DND-41 (cell line): ENCODE results near the gene ATXN2L.
"Not testable (repeated sequence)": the region's sequence is repeated elsewhere in the genome, so short reads cannot be mapped to it uniquely, and the experiment has no call there.

Experiments
- ATAC-seq: fragments of 200-7000 bp; cut with Tn5 transposase; 3 replicates; pipeline ENCODE4 v1.9.1; 2021; ENCODE audit warnings: low read depth; ENCODE audit not compliant: insufficient read depth
- DNase-seq: peaks from one replicate; pipeline ENCODE4 v3.0.0-alpha.2; 2020
- H2AFZ ChIP-seq: 2 replicates; pipeline ENCODE4 v1.6.0; 2012; ENCODE audit warnings: low read depth, low read length
- H3K27ac ChIP-seq: 2 replicates; pipeline ENCODE4 v1.5.1; 2012; ENCODE audit warnings: low read length, inconsistent platforms
- H3K27me3 ChIP-seq: fragments of 200-600 bp; sonication (generic); 2 replicates; pipeline ENCODE4 v1.6.0; 2012; ENCODE audit warnings: low read length, mild to moderate bottlenecking, inconsistent platforms; ENCODE audit not compliant: insufficient read depth, poor library complexity
- H3K36me3 ChIP-seq: 2 replicates; pipeline ENCODE4 v1.5.1; 2012; ENCODE audit warnings: low read length, inconsistent platforms; ENCODE audit not compliant: insufficient read depth
- H3K4me1 ChIP-seq: 2 replicates; pipeline ENCODE4 v1.5.1; 2012; ENCODE audit warnings: mild to moderate bottlenecking, low read length; ENCODE audit not compliant: insufficient read depth
- H3K4me2 ChIP-seq: 2 replicates; pipeline ENCODE4 v1.6.0; 2012; ENCODE audit warnings: mild to moderate bottlenecking, moderate library complexity, low read length, inconsistent platforms; ENCODE audit not compliant: insufficient read depth
- H3K4me3 ChIP-seq, 2 experiments: fragments of 200-600 bp in 1 of 2; shearing (Covaris generic) in 1 of 2; 2 replicates each; pipeline ENCODE4 v1.5.1; 2012 to 2016; ENCODE audit warnings: inconsistent platforms in 2 of 2, low read length in 2 of 2, mild to moderate bottlenecking in 2 of 2, low read depth in 1 of 2, moderate library complexity in 1 of 2
- H3K79me2 ChIP-seq: 2 replicates; pipeline ENCODE4 v1.6.0; 2012; ENCODE audit warnings: low read length, inconsistent platforms; ENCODE audit not compliant: insufficient read depth
- H3K9ac ChIP-seq: 2 replicates; pipeline ENCODE4 v1.6.0; 2012; ENCODE audit warnings: low read depth, mild to moderate bottlenecking, inconsistent platforms, low read length, moderate library complexity
- H3K9me3 ChIP-seq: 2 replicates; pipeline ENCODE4 v1.5.1; 2012; ENCODE audit warnings: low read length, moderate library complexity, mild to moderate bottlenecking, inconsistent platforms; ENCODE audit not compliant: insufficient read depth, severe bottlenecking
- H4K20me1 ChIP-seq: 2 replicates; pipeline ENCODE4 v1.6.0; 2012; ENCODE audit warnings: low read length; ENCODE audit not compliant: insufficient read depth
- EZH2 ChIP-seq: IDR thresholded peaks from 3 replicates; pipeline ENCODE4 v1.6.1; 2012; ENCODE audit warnings: borderline replicate concordance, low read depth, mild to moderate bottlenecking, moderate library complexity, low read length, inconsistent platforms; ENCODE audit not compliant: severe bottlenecking
- TF ChIP-seq, protein P1 (sequence below): IDR thresholded peaks from 2 replicates; pipeline ENCODE4 v1.5.1; 2012; ENCODE audit warnings: borderline replicate concordance, low read length, moderate library complexity, mild to moderate bottlenecking; ENCODE audit not compliant: poor library complexity, severe bottlenecking; ENCODE audit errors: extremely low read depth

ATXN2L gene

GRCh38 chr16:28866454-28866804, 43.6 kb downstream of the ATXN2L start:
- no peak for DNase-seq
- peaks cover 59% of the 10 kb centered on the region for H3K79me2 ChIP-seq

GRCh38 chr16:28867241-28867640, 44.4 kb downstream of the ATXN2L start:
- TF ChIP-seq EZH2: no peak
- TF ChIP-seq, protein P1, sequence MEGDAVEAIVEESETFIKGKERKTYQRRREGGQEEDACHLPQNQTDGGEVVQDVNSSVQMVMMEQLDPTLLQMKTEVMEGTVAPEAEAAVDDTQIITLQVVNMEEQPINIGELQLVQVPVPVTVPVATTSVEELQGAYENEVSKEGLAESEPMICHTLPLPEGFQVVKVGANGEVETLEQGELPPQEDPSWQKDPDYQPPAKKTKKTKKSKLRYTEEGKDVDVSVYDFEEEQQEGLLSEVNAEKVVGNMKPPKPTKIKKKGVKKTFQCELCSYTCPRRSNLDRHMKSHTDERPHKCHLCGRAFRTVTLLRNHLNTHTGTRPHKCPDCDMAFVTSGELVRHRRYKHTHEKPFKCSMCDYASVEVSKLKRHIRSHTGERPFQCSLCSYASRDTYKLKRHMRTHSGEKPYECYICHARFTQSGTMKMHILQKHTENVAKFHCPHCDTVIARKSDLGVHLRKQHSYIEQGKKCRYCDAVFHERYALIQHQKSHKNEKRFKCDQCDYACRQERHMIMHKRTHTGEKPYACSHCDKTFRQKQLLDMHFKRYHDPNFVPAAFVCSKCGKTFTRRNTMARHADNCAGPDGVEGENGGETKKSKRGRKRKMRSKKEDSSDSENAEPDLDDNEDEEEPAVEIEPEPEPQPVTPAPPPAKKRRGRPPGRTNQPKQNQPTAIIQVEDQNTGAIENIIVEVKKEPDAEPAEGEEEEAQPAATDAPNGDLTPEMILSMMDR: no peak
- Histone ChIP-seq H2AFZ (no peak overlapping the region), H3K4me2 (no peak overlapping the region), H3K9ac (0 out of 2 replicates have a peak overlapping the region, but pooled peaks have one; percentile 1), H3K4me3 (no peak overlapping the region), H3K79me2 (peaks cover 53% of the 10 kb centered on the region), H4K20me1 (peaks cover 15% of the 10 kb centered on the region; the same call in 1 of the 2 replicates), H3K27ac (no peak overlapping the region), H3K9me3 (no peaks in the 10 kb centered on the region), H3K4me1 (peaks cover 23% of the 10 kb centered on the region), H3K27me3 (no peaks in the 10 kb centered on the region), H3K36me3 (peaks cover 60% of the 10 kb centered on the region)
- ATAC-seq (no peak), DNase-seq (no peak)

More at GRCh38 chr16:28866454-28866804, 43.6 kb downstream of the ATXN2L start:
- H3K4me3 ChIP-seq: no peak overlapping the region
- peaks cover 28% of the 10 kb centered on the region for H3K4me1 ChIP-seq
- H3K4me2 ChIP-seq: no peak overlapping the region
- no peaks in the 10 kb centered on the region for H3K9me3 ChIP-seq
- H3K36me3 ChIP-seq: peaks cover 52% of the 10 kb centered on the region
- H4K20me1 ChIP-seq: peaks cover 11% of the 10 kb centered on the region; the same call in 1 of the 2 replicates
- no peak for ATAC-seq
- TF ChIP-seq EZH2: no peak
- TF ChIP-seq, protein P1: no peak
- H3K27ac ChIP-seq: no peak overlapping the region
- H3K9ac ChIP-seq: 0 out of 2 replicates have a peak overlapping the region, but pooled peaks have one; percentile 1
- H3K27me3 ChIP-seq: no peaks in the 10 kb centered on the region
- H2AFZ ChIP-seq: no peak overlapping the region

GRCh38 chr16:28867646-28868045, 44.8 kb downstream of the ATXN2L start:
- not testable (repeated sequence) for H3K4me2 ChIP-seq, H3K27me3 ChIP-seq, H2AFZ ChIP-seq, ATAC-seq, H3K27ac ChIP-seq, H3K4me3 ChIP-seq, H3K9ac ChIP-seq, H3K9me3 ChIP-seq, DNase-seq
- Histone ChIP-seq H3K36me3 (peaks cover 64% of the 10 kb centered on the region), H3K4me1 (peaks cover 19% of the 10 kb centered on the region), H4K20me1 (peaks cover 15% of the 10 kb centered on the region; the same call in 1 of the 2 replicates), H3K79me2 (peaks cover 49% of the 10 kb centered on the region)

GRCh38 chr16:28869201-28869600, 46.4 kb downstream of the ATXN2L start:
- H2AFZ ChIP-seq: no peak overlapping the region
- H3K4me1 ChIP-seq: peaks cover 17% of the 10 kb centered on the region
- no peak overlapping the region for H3K4me2 ChIP-seq
- H3K4me3 ChIP-seq: no peak overlapping the region
- peaks cover 15% of the 10 kb centered on the region; the same call in 1 of the 2 replicates for H4K20me1 ChIP-seq
- H3K9me3 ChIP-seq: no peaks in the 10 kb centered on the region
- peaks cover 34% of the 10 kb centered on the region for H3K79me2 ChIP-seq
- H3K27ac ChIP-seq: no peak overlapping the region
- DNase-seq (no peak), ATAC-seq (no peak)
- TF ChIP-seq EZH2: no peak
- TF ChIP-seq, protein P1: no peak
- peaks cover 77% of the 10 kb centered on the region for H3K36me3 ChIP-seq
- no peak overlapping the region for H3K9ac ChIP-seq
- H3K27me3 ChIP-seq: no peaks in the 10 kb centered on the region
